ENCODE measurements around the gene PEX11G.

PEX11G gene

GRCh38 chr19:7488736-7489353 lies at the start of gene PEX11G:
Gene PEX11G, minus strand, starts transcription at chr19:7489035. Its CDS starts 25 bp downstream, at chr19:7489010.
- FAIRE-seq (peak; percentile 88), DNase-seq (ENCODE audit: insufficient read length, low spot score) (peak; percentile 96)

DNA sequence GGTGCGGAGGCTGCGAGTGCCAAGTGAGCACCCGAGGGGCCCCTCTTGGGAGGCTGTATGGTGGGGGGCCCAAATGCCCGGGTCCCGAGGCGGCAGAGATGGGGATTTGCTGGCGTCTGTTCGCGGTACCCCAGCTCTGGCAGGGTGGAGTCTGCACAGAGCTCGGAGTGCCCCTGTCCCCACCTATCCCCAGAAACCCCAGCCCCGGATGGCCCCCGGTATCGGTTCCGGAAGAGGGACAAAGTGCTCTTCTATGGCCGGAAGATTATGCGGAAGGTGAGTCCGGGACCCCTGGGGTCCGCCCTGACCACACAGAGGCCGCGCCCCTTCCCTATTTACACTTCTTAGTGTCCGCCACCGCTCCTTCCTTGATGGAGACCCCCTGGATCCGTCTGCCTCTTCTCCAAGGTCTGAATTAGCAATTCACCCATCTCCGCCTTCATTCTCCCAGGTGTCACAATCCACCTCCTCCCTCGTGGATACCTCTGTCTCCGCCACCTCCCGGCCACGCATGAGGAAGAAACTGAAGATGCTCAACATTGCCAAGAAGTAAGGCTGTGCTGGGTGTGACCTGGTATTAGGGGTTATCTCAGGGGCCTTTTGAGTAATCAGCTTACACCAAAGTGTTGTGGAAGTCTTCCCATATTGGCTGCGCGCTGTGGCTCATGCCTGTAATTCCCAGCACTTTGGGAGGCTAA lies 47.3 kb upstream of the PEX11G start:
- FAIRE-seq, result peak; percentile 16
- no peak for DNase-seq (ENCODE audit: insufficient read length, low spot score)

DNA sequence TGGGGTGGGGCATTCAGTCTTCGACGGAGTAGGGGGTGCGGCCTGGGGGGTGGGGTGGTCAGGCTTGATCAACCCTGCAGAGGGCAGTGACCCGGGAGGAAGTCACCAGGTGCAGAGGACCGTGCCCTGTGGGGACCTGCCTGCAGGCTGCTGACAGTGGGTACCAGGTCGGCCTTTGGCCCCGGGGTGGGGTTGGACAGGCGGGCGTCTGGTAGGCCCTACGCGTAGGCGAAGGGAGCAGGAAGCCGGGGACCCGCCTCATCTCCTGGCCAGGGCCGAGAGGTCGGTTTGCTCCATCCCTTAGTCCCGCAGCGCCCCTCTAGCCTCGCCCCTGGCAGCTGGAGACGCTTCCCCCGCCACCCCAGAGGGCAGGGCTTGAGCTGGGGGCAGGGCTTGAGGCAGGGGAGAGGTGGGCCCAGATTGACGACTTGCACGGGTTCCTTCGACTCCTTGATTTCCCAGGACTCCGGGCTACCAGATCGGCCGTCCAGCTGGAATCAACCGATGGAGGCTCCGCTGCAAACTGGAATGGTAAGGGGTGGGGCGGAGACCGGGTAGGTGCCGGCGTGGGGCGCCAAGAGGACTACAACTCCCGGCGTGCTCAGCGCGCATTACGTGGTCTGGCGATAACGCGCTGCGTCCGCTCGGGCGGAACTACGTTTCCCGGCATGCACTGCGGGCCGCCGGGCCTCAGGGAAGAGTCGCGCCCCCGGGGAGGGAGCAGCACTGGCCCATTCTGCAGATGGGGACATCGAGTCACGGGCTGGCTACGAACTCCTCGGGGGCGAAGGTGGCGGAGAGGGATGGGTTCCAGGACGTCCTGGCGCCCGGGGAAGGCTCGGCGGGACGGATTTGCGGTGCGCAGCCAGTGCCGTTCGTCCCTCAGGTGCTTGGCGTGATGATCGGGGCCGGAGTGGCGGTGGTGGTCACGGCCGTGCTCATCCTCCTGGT lies 46.5 kb upstream of the PEX11G start, which contains the start of gene PNPLA6:
Gene PNPLA6 (plus strand): TSS at position 671 of the 951 bp plus-strand sequence. CDS start 72 bp downstream, at position 743.
- DNase-seq (ENCODE audit: insufficient read length, low spot score), result peak; percentile 96
- FAIRE-seq, result peak; percentile 99

GRCh38 chr19:7534531-7535046 lies 45.8 kb upstream of the PEX11G start:
- FAIRE-seq (peak; percentile 73), DNase-seq (ENCODE audit: insufficient read length, low spot score) (peak; percentile 92)

- peak; percentile 70 for FAIRE-seq
- DNase-seq (ENCODE audit: insufficient read length, low spot score), result peak; percentile 89
Observed at GRCh38 chr19:7533925-7534480, 45.2 kb upstream of the PEX11G start.

DNA sequence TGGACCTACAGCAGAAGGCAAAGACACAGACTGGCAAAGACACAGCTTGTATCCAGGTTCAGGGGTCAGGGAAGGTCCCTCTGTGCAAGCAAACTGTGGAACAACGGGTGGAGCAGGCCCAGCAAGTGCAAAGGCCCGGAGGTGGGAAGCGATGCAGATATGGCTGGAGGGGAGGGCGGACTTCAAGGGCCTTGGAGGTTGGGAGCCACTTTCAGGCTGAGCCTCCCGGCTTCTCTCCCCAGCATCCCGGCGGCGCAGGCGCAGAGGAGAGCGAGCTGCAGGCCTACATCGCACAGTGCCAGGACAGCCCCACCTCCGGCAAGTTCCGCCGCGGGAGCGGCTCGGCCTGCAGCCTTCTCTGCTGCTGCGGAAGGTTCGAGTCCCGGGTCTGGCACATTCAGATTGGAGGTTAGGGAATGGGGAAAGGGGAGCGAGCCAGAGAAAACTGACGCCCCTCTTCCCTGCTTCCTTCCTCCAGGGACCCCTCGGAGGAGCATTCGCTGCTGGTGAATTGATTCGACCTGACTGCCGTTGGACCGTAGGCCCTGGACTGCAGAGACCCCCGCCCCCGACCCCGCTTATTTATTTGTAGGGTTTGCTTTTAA lies 44.5 kb upstream of the PEX11G start:
- FAIRE-seq (no peak), DNase-seq (ENCODE audit: insufficient read length, low spot score) (no peak)

GRCh38 chr19:7529610-7530490 lies 41.0 kb upstream of the PEX11G start:
- DNase-seq (ENCODE audit: insufficient read length, low spot score), result no peak
- FAIRE-seq, result no peak

GRCh38 chr19:7529246-7529600 lies 40.4 kb upstream of the PEX11G start:
- no peak for FAIRE-seq
- DNase-seq (ENCODE audit: insufficient read length, low spot score), result no peak

DNA sequence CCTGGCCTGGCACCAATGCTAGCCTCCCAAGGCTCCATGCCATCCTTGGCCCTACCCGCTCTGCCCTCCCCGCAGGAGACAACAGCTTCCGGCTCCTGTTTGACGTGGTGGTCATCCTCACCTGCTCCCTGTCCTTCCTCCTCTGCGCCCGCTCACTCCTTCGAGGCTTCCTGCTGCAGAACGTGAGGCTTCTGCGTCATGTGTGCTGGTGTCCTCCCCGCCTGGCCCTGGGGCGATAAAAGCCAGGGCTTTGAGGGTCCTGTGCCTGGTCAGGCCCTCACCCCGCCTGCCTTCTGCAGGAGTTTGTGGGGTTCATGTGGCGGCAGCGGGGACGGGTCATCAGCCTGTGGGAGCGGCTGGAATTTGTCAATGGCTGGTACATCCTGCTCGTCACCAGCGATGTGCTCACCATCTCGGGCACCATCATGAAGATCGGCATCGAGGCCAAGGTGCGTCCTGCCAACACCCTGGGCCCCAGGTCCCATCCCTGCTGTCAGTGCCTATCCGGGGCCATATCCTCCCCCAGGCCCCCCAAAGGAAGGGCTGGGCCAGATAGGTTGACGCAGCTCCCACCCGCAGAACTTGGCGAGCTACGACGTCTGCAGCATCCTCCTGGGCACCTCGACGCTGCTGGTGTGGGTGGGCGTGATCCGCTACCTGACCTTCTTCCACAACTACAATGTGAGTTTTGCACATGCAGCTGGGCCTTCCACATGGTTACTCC lies 39.8 kb upstream of the PEX11G start:
- FAIRE-seq (no peak), DNase-seq (ENCODE audit: insufficient read length, low spot score) (no peak)

GRCh38 chr19:7528192-7528519 lies 39.3 kb upstream of the PEX11G start:
- DNase-seq (ENCODE audit: insufficient read length, low spot score), result no peak
- FAIRE-seq, result no peak

DNA sequence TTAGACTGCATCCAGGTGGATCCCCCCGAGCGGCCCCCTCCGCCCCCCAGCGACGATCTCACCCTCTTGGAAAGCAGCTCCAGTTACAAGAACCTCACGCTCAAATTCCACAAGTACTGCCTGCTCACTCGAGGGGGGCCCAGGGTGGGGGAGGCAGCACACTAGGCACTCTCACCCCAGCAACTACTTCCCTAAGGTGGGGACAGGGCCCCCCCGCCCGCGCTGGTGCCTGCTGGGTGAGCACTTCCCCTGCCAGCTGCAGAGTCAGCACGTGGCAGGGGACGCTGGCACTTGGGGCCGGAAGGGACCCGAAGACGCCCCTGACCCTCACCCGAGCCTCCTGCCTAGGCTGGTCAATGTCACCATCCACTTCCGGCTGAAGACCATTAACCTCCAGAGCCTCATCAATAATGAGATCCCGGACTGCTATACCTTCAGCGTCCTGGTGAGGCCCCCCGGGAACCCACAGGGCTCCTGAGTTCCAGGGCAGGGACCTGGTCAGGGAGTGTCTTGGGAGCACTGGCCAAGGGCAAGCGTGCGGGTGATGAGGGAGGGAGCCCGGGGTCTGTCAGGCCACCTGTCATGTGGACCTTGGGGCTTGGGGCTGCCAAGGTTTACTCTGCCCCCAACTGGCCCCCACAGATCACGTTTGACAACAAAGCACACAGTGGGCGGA lies 38.8 kb upstream of the PEX11G start:
- no peak for DNase-seq (ENCODE audit: insufficient read length, low spot score)
- FAIRE-seq, result no peak

DNA sequence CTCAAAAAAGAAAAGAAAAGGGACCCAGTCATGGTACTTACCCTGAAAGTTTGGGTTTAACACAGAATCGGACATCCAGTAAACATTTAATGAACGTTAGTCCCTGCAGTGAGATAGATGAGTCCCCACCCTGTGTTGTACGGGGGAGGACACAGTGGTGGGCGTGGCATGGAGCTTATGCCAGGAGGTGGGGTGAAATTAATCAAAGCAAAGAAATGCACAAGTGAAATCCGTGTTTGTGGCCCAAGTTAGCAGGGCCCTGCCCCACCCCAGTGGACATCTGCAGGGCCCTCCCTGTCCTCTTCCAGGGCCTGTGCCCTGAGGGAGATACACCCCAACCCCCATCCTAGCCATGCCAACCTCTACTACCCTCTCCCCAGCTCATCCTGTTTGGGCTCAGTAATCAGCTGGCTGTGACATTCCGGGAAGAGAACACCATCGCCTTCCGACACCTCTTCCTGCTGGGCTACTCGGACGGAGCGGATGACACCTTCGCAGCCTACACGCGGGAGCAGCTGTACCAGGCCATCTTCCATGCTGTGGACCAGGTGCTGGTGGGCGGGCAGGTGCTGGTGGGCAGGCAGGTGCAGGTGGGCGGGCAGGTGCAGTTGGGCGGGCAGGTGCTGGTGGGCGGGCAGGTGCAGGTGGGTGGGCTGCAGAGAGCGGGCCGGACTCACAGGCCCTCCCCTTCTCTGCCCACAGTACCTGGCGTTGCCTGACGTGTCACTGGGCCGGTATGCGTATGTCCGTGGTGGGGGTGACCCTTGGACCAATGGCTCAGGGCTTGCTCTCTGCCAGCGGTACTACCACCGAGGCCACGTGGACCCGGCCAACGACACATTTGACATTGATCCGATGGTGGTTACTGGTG lies 37.5 kb upstream of the PEX11G start:
- FAIRE-seq, result no peak
- no peak for DNase-seq (ENCODE audit: insufficient read length, low spot score)

DNA sequence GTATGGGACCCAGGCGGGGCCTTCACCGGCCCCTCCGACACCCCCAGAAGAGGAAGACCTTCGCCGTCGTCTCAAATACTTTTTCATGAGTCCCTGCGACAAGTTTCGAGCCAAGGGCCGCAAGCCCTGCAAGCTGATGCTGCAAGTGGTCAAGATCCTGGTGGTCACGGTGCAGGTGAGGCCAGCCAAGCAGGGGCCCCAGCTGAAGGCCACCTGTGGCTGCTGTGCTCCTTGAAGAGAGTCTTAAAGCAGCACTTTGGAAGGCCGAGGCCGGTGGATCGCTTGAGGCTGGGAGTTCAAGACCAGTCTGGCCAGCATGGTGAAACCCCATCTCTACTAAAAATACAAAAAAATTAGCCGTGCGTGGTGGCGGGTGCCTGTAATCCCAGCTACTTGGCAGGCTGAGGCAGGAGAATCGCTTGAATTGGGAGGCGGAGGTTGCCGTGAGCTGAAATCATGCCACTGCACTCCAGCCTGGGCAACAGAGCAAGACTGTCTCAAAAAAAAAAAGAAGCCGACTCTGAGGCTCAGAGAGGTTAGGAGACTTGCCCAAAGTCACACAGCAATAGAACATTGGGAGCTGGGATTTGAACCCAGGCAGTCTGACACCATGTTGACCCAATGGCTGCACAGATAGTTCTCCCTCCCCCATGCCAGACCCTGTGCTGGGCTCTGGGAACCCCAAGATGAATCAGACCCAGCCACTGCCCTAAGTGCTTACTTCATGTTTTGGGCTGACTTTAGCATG lies 36.3 kb upstream of the PEX11G start:
- DNase-seq (ENCODE audit: insufficient read length, low spot score), result no peak
- no peak for FAIRE-seq

- DNase-seq (ENCODE audit: insufficient read length, low spot score) (no peak), FAIRE-seq (no peak)
Observed at GRCh38 chr19:7524523-7524922, 35.7 kb upstream of the PEX11G start.

- no peak for FAIRE-seq
Observed at GRCh38 chr19:7522923-7523667, 34.3 kb upstream of the PEX11G start.

More at GRCh38 chr19:7522923-7523667, 34.3 kb upstream of the PEX11G start:
- DNase-seq (ENCODE audit: insufficient read length, low spot score), result no peak
